Dendritic cell treated with granulocyte-macrophage colony-stimulating factor and Interleukin-4, amounts not matched to agents 40 ng/mL and 50 ng/mL, for 4 days (primary cell): ENCODE data around the gene UGT1A5.

Experiments
- H3K27ac Mint-ChIP-seq: one replicate; pipeline ENCODE4 v1.8.0; 2022; ENCODE audit warnings: mild to moderate bottlenecking, mixed read lengths
- H3K27me3 Mint-ChIP-seq: one replicate; pipeline ENCODE4 v1.8.0; 2022; ENCODE audit warnings: mild to moderate bottlenecking, mixed read lengths
- H3K36me3 Mint-ChIP-seq: one replicate; pipeline ENCODE4 v1.8.0; 2022; ENCODE audit warnings: low read depth, mixed read lengths
- H3K4me1 Mint-ChIP-seq: one replicate; pipeline ENCODE4 v1.8.0; 2022; ENCODE audit warnings: low read depth, mixed read lengths
- H3K4me3 Mint-ChIP-seq: one replicate; pipeline ENCODE4 v1.8.0; 2022; ENCODE audit warnings: mild to moderate bottlenecking, moderate library complexity, mixed read lengths
- H3K9me3 Mint-ChIP-seq: one replicate; pipeline ENCODE4 v1.8.0; 2022; ENCODE audit warnings: mixed read lengths
- intact Hi-C: fragments of 100-400 bp; cut with micrococcal nuclease; formaldehyde crosslinking; loops from one replicate; pipeline ENCODE4 v1.15.0; 2022

UGT1A5 gene

DNA sequence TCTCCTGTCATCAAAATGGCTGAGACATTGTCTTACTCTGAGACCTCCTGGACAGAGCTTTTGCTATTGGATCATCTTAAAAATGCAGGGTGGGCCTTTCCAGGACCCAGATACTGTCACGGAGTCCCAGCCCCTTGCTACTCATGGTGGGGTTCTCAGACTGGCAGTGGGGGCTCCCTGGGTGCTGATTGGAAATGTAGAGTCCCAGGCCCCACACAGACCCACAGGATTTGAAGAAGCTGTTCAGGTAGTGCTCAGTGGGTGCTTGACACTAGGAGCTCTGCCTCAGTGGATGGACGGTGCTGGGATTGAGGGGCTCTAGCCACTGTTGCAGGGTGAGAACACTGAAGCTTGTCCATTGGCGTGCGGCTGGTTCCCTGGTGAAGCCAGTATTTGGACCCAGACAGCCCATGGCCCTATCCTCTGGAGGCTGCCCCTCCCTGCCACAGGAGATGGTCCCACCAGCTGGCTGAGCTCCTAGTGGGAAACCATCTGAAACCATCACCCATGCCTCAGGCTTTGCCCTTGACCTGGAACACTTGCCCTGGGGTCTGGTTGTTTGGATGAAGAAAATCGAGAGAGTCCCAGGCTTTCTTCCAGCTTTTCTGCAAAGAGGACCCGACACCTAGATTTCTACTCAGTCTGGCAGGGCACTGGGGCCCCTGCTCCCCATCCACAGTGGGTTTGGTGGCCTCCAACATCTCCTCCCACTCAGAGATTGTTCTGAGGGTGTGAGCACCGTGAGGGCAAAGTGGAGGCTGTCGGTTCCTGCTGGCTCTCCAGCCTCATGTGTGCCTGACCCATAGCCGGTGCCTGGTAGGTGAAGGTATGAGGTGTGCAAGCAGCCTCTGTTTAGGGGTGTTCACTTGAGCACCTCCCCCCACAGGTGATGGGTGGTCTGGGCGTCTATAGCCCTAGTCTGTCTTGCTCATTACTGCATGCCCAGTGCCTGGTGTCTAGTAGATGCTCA, 95.5 kb downstream of the UGT1A5 start:
- Mint-ChIP-seq H3K4me3 (no peak overlapping the region), H3K4me1 (no peaks in the 10 kb centered on the region), H3K9me3 (no peaks in the 10 kb centered on the region), H3K36me3 (no peaks in the 10 kb centered on the region), H3K27ac (no peak overlapping the region), H3K27me3 (peaks cover 3% of the 10 kb centered on the region)
- intact Hi-C loops: no loop called here

DNA sequence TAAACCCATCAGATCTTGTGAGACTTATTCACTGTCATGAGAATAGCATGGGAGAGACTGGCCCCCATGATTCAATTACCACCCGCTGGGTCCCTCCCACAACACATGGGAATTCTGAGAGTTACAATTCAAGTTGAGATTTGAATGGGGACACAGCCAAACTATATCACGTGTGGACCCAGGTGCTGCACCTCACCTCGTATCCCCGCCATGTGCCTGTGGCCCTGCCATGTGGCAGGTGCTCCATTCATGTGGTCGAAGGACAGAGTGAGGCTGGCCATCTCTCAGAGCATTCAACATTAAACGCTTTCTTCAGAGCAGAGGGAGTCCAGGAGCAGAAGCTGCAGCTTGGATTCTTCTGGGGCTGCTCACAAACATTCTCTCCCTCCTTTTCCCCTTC, 97.7 kb downstream of the UGT1A5 start:
- H3K4me3 Mint-ChIP-seq: no peak overlapping the region
- H3K4me1 Mint-ChIP-seq: no peaks in the 10 kb centered on the region
- no peaks in the 10 kb centered on the region for H3K9me3 Mint-ChIP-seq
- peaks cover 3% of the 10 kb centered on the region for H3K27me3 Mint-ChIP-seq
- H3K36me3 Mint-ChIP-seq: no peaks in the 10 kb centered on the region
- no peak overlapping the region for H3K27ac Mint-ChIP-seq
- intact Hi-C loops: no loop called here

DNA sequence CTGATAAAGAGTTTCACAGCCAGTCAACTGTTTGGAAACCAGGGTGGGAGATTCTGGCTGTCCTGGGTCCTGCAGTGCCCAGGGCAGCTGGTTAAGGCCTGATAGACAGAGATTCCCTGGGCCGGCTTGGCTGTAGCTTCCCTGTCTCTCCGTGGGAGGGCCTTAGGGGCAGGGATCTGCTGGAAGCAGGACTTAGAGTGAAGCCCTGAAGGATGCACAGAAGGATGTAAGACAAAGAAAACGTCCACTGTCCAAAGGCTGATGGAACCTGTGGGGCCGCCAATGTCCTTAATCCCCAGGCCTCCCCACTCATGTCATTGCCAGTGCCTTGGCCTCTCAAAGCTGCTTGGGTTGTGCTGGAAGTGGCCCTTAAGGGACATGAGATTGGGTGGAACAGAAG, 98.4 kb downstream of the UGT1A5 start:
- Mint-ChIP-seq H3K36me3 (no peaks in the 10 kb centered on the region), H3K27ac (no peak overlapping the region), H3K27me3 (peaks cover 3% of the 10 kb centered on the region), H3K4me3 (no peak overlapping the region), H3K4me1 (no peaks in the 10 kb centered on the region), H3K9me3 (no peaks in the 10 kb centered on the region)
- intact Hi-C loops: no loop called here

DNA sequence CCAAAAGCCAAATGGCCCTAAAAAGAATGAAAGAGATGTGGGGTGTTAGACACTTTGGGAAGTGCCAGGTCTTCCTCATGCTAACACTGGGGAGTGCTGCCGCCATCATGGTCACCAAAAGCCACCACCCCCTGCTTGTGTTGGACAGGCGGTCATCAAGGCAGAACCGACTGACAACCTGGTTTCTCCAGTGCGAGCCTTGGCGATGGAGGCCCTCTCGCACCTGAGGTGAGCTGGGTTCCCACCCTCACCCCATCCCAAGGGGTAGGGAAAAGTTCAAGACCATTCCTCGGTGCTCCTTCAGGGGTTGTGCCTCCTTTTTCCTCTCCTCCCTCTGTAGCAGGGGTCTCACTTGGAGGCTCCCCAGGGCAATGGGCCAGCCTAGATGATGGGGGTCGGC, 99.0 kb downstream of the UGT1A5 start:
- H3K4me3 Mint-ChIP-seq: no peak overlapping the region
- H3K27me3 Mint-ChIP-seq: peaks cover 3% of the 10 kb centered on the region
- no peak overlapping the region for H3K27ac Mint-ChIP-seq
- no peaks in the 10 kb centered on the region for H3K4me1 Mint-ChIP-seq
- H3K36me3 Mint-ChIP-seq: no peaks in the 10 kb centered on the region
- H3K9me3 Mint-ChIP-seq: no peaks in the 10 kb centered on the region
- intact Hi-C loops: no loop called here

DNA sequence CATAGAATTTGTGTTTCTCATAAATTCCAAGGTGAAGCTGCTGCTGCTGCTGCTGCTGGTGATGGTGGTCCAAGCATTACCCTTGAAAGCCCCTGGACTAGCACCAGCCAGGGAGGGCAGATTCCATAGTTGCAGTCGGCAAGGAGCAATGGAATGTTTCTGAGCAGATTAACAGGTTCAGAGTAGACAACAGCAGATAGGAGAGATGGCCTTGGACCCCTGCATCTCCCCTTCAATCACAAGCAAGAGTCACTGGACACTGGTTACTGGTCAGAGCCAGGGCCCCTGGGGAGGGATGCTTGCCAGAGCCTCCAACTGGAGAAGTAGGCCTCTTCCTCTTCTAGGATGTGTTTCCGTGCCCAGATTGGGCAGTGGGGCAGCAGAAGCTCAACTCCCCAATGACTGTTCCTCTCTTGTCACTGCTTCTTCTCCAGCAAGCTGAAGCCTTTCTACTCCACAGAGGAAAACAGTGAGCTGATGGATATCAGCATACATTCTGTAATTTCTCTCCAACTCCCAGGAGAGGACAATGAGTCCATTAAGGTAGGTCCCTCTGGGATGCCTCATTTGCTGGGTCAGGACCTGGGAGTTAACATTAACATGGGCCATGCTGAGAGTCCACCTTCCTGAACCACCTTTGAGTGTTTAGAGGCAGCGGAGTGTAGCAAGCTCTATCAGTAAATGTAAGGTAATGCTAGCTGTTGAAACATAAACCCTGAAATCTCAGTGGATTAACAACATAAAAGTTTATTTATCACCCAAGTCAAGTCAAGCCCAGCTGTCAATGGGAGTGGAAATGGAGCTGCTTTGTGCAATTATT, 100.7 kb downstream of the UGT1A5 start:
- Mint-ChIP-seq H3K4me1 (no peaks in the 10 kb centered on the region), H3K27ac (no peak overlapping the region), H3K9me3 (no peaks in the 10 kb centered on the region), H3K27me3 (peaks cover 3% of the 10 kb centered on the region), H3K4me3 (no peak overlapping the region), H3K36me3 (no peaks in the 10 kb centered on the region)
- intact Hi-C loops: no loop called here

- H3K9me3 Mint-ChIP-seq: no peaks in the 10 kb centered on the region
- peaks cover 3% of the 10 kb centered on the region for H3K27me3 Mint-ChIP-seq
- intact Hi-C loops: no loop called here
- no peak overlapping the region for H3K4me3 Mint-ChIP-seq
- H3K27ac Mint-ChIP-seq: no peak overlapping the region
- no peaks in the 10 kb centered on the region for H3K36me3 Mint-ChIP-seq
- H3K4me1 Mint-ChIP-seq: no peaks in the 10 kb centered on the region
Measured at GRCh38 chr2:233814056-233814835, 101.5 kb downstream of the UGT1A5 start.

- Mint-ChIP-seq H3K4me1 (no peaks in the 10 kb centered on the region), H3K27ac (no peak overlapping the region), H3K27me3 (peaks cover 3% of the 10 kb centered on the region), H3K4me3 (no peak overlapping the region), H3K9me3 (no peaks in the 10 kb centered on the region), H3K36me3 (no peaks in the 10 kb centered on the region)
- intact Hi-C loops: no loop called here
Measured at GRCh38 chr2:233815861-233816260, 103.2 kb downstream of the UGT1A5 start.

GRCh38 chr2:233816334-233816733, 103.6 kb downstream of the UGT1A5 start:
- H3K9me3 Mint-ChIP-seq: no peaks in the 10 kb centered on the region
- H3K27me3 Mint-ChIP-seq: peaks cover 3% of the 10 kb centered on the region
- no peaks in the 10 kb centered on the region for H3K4me1 Mint-ChIP-seq
- intact Hi-C loops: no loop called here
- H3K4me3 Mint-ChIP-seq: no peak overlapping the region
- H3K36me3 Mint-ChIP-seq: no peaks in the 10 kb centered on the region
- H3K27ac Mint-ChIP-seq: no peak overlapping the region

- no peaks in the 10 kb centered on the region for H3K36me3 Mint-ChIP-seq
- H3K9me3 Mint-ChIP-seq: no peaks in the 10 kb centered on the region
Measured at GRCh38 chr2:233816771-233817170, 104.1 kb downstream of the UGT1A5 start.

GRCh38 chr2:233817361-233817911, 104.7 kb downstream of the UGT1A5 start:
- Mint-ChIP-seq H3K9me3 (no peaks in the 10 kb centered on the region), H3K4me3 (no peak overlapping the region), H3K36me3 (no peaks in the 10 kb centered on the region), H3K27ac (no peak overlapping the region), H3K27me3 (peaks cover 3% of the 10 kb centered on the region), H3K4me1 (no peaks in the 10 kb centered on the region)
- intact Hi-C loops: no loop called here

More at GRCh38 chr2:233816771-233817170, 104.1 kb downstream of the UGT1A5 start:
- H3K4me3 Mint-ChIP-seq: no peak overlapping the region
- H3K27me3 Mint-ChIP-seq: peaks cover 3% of the 10 kb centered on the region
- intact Hi-C loops: no loop called here
- H3K4me1 Mint-ChIP-seq: no peaks in the 10 kb centered on the region
- no peak overlapping the region for H3K27ac Mint-ChIP-seq

DNA sequence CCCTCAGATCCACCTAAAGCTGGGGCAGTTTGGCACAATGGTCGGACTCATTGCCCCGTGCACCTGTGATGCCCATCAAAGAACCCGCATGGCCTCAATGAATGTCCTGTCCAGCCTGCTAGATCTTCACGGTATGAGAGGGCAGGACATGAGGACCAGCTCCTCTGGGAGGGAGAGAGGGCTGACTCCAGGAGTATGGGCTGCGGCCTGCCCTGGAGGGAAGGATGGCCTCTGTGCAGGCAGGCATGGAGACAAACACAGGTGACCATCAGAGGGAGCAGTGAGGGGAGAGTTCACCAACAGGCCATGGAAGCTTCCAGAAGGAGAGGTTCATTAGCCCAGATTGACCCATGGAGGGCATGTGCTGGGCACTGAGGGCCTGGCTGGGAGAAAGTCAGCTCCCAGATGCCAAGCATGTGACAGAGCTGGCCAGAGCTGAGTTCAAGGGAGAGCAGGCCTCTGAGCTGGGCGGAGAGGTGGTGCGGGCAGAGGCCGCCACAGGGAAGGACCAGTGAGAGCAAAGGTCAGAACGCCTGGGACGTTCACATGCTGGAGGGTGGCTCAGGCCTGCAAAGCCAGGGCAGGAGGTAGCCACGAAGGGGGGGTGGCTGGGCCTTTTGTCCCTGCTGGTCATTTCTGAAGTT, 105.4 kb downstream of the UGT1A5 start:
- H3K27ac Mint-ChIP-seq: no peak overlapping the region
- peaks cover 3% of the 10 kb centered on the region for H3K4me1 Mint-ChIP-seq

GRCh38 chr2:233818639-233819621, 106.2 kb downstream of the UGT1A5 start:
- intact Hi-C loops: no loop called here
- Mint-ChIP-seq H3K36me3 (no peaks in the 10 kb centered on the region), H3K4me1 (peaks cover 8% of the 10 kb centered on the region)

More for the DNA sequence above, 105.4 kb downstream of the UGT1A5 start:
- H3K9me3 Mint-ChIP-seq: no peaks in the 10 kb centered on the region
- intact Hi-C loops: no loop called here
- H3K36me3 Mint-ChIP-seq: no peaks in the 10 kb centered on the region
- no peak overlapping the region for H3K4me3 Mint-ChIP-seq
- H3K27me3 Mint-ChIP-seq: peaks cover 3% of the 10 kb centered on the region

More at GRCh38 chr2:233818639-233819621, 106.2 kb downstream of the UGT1A5 start:
- H3K27me3 Mint-ChIP-seq: peaks cover under 1% of the 10 kb centered on the region
- no peak overlapping the region for H3K4me3 Mint-ChIP-seq
- H3K9me3 Mint-ChIP-seq: no peaks in the 10 kb centered on the region
- H3K27ac Mint-ChIP-seq: no peak overlapping the region
